H1 (cell line): ENCODE results near the gene ABCF2.

Source experiments
- CHD1 ChIP-seq: IDR thresholded peaks from 2 replicates; pipeline ENCODE4 v1.6.1; 2012; ENCODE audit warnings: low read depth, low read length, improper control_type of control experiment
- EP300 ChIP-seq, 2 experiments: IDR thresholded peaks; 1 replicate in 1 of 2; 2 replicates in 1 of 2; pipeline ENCODE4 v1.6.1; 2011 to 2012; ENCODE audit warnings: low read depth in 2 of 2, low read length in 2 of 2, mild to moderate bottlenecking in 2 of 2, borderline replicate concordance in 1 of 2, inconsistent platforms in 1 of 2, moderate library complexity in 1 of 2
- GABPA ChIP-seq: IDR thresholded peaks from 2 replicates; pipeline ENCODE4 v1.6.1; 2011; ENCODE audit warnings: mild to moderate bottlenecking, low read length, moderate library complexity, borderline replicate concordance; ENCODE audit not compliant: insufficient read depth
- MAX ChIP-seq: IDR thresholded peaks from 2 replicates; pipeline ENCODE4 v1.6.1; 2012; ENCODE audit warnings: inconsistent platforms
- POLR2A ChIP-seq, 2 experiments: IDR thresholded peaks; 1 replicate in 1 of 2; 2 replicates in 1 of 2; pipeline ENCODE4 v1.6.1; 2011; ENCODE audit warnings: low read depth in 2 of 2, low read length in 2 of 2, mild to moderate bottlenecking in 2 of 2; ENCODE audit errors: control extremely low read depth in 1 of 2
- POLR2AphosphoS5 ChIP-seq: IDR thresholded peaks from 2 replicates; pipeline ENCODE4 v1.6.1; 2011; ENCODE audit warnings: low read depth, low read length
- SP2 ChIP-seq: IDR thresholded peaks from 2 replicates; pipeline ENCODE4 v1.6.1; 2012; ENCODE audit warnings: mild to moderate bottlenecking, low read length, inconsistent platforms
- SUZ12 ChIP-seq: fragments of 200-600 bp; sonication (generic); IDR thresholded peaks from 2 replicates; pipeline ENCODE4 v1.6.1; 2012; ENCODE audit warnings: mild to moderate bottlenecking, inconsistent platforms, low read length, moderate library complexity, mixed read lengths
- TF ChIP-seq, protein P1 (sequence below), 3 experiments: IDR thresholded peaks; 1 replicate in 2 of 3; 2 replicates in 1 of 3; pipeline versions ENCODE4 v1.5.1 to v1.6.1; 2011; ENCODE audit warnings: low read length in 3 of 3, mild to moderate bottlenecking in 3 of 3, inconsistent platforms in 2 of 3, low read depth in 1 of 3, moderate library complexity in 1 of 3; ENCODE audit not compliant: insufficient read depth in 1 of 3; ENCODE audit errors: control extremely low read depth in 1 of 3

GRCh38 chr7:151201344-151201743 lies 25.7 kb downstream of the ABCF2 start:
- TF ChIP-seq, protein P1, sequence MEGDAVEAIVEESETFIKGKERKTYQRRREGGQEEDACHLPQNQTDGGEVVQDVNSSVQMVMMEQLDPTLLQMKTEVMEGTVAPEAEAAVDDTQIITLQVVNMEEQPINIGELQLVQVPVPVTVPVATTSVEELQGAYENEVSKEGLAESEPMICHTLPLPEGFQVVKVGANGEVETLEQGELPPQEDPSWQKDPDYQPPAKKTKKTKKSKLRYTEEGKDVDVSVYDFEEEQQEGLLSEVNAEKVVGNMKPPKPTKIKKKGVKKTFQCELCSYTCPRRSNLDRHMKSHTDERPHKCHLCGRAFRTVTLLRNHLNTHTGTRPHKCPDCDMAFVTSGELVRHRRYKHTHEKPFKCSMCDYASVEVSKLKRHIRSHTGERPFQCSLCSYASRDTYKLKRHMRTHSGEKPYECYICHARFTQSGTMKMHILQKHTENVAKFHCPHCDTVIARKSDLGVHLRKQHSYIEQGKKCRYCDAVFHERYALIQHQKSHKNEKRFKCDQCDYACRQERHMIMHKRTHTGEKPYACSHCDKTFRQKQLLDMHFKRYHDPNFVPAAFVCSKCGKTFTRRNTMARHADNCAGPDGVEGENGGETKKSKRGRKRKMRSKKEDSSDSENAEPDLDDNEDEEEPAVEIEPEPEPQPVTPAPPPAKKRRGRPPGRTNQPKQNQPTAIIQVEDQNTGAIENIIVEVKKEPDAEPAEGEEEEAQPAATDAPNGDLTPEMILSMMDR (IDR thresholded peaks at IDR 0.05; ENCODE audit: control extremely low read depth in 1 of 3, insufficient read depth in 1 of 3, low read depth in 1 of 3, low read length in 3 of 3): no peak
- no peak for TF ChIP-seq MAX
- TF ChIP-seq SP2: no peak
- TF ChIP-seq POLR2AphosphoS5: no peak
- TF ChIP-seq POLR2A (IDR thresholded peaks at IDR 0.05; ENCODE audit: control extremely low read depth in 1 of 2, low read depth in 2 of 2, low read length in 2 of 2): no peak
- TF ChIP-seq CHD1: no peak
- no peak for TF ChIP-seq GABPA
- no peak for TF ChIP-seq EP300 (IDR thresholded peaks at IDR 0.05; ENCODE audit: borderline replicate concordance in 1 of 2, low read depth in 2 of 2, low read length in 2 of 2)
- no peak for TF ChIP-seq SUZ12
